ENCODE measurements around the gene STAT5B.
"Not testable (repeated sequence)": the region's sequence is repeated elsewhere in the genome, so short reads cannot be mapped to it uniquely, and the experiment has no call there.

STAT5B gene

DNA sequence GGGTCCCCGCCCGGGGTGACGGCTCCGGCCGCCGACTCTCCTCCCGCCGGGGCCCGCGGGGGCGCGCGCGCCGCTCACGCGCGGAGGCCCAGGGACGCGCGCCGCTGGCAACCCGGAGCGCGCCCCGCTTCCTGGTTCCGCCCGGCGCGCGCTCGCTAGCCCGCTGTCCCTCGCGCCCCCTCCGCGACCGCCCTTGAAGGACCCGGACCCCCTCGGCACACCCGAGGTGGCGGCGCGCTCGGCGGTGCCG, at the start of gene STAT5B:
STAT5B (minus strand) TSS at position 33 of the 250 bp plus-strand sequence. CDS start 44,264 bp downstream, outside the sequence.
- peak; percentile 95 for DNase-seq (ENCODE audit: low spot score)
- FAIRE-seq, result peak; percentile 13

DNA sequence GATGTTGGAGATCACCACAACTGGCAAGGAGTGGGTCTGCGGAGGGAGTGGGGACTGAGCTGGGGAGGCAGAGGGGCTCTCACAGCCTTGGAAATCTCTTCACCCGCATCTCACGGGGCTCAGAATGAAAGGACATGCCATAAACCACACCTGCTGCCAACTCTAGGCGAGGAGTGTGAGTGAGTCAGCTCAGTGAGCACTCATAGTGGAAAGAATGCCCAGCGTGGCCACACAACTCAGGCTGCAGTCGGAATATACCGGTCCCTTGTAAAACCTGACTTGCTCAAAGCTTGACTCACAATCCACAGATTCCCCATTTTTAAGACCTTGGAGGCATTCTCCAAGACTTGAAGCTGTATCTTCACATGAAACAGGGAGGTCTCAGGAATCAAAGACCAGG, 48.8 kb upstream of the STAT5B start:
- DNase-seq (ENCODE audit: low spot score) (peak; percentile 92), FAIRE-seq (peak; percentile 77)

DNA sequence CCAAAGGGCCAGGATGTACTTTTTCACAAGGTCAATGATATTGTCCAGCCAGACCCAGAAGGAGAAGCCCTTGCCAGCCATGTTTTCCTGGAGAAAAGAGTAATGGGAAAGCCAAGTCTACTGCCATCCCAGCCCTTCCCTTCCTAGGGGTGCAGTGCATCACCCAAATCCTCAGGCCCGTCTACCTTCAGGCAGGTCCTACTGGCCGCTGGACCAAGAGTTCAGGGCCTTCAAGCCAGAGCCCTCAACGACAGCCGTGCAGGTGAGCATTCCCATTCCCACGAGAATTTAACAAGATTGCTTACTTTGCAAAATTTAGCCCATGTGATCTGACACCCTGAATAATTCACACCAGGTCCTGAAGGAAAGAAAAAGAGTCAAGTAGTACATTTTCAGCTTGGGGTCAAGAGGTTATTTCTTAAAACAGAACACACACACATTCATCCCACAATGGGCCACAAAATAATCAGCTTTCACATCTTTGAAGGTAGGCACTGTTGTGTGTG, 47.1 kb upstream of the STAT5B start:
- FAIRE-seq, result no peak

DNA sequence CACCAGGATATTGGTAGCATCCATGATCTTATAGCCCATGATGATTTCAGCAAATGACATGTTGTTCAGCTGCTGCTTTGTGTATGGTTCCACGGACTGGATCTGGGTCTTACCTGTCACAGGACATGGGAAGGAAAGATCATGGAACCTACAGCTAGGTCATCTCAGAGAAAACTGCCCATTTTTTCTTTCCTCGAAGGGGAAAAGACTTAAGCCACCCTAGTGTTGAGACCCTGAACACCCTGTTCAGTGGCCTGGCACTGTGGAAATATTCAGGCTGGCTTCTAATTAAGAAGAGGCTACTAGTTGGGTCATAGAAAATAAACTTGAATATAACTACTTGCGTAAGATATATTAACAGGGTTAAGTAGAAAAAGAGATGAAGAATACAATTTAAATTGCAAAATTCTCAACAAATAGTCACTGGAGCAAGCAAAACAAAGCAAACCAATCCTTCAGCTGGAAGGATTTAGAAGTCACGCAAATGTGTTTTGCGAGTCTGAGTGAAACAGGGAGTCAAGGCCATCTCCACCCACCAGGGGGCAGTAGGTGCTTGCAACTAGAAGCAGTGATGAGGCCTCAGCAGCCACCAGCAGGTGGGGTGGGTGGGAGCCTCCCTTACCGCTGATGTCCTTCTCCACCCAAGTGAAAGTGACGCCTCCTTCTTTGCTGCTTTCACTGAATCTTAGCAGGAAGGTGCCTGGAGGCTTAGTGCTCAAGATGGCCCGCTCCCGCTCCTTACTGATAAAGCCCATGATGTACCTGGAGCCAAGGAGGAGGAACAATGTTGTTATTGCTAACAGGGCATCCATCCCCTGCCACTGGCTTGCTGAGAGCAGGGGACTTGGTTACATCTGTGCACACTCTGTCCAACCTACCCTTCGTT, 46.4 kb upstream of the STAT5B start:
- peak; percentile 17 for FAIRE-seq

More for the DNA sequence above, 47.1 kb upstream of the STAT5B start:
- no peak for DNase-seq (ENCODE audit: low spot score)

DNA sequence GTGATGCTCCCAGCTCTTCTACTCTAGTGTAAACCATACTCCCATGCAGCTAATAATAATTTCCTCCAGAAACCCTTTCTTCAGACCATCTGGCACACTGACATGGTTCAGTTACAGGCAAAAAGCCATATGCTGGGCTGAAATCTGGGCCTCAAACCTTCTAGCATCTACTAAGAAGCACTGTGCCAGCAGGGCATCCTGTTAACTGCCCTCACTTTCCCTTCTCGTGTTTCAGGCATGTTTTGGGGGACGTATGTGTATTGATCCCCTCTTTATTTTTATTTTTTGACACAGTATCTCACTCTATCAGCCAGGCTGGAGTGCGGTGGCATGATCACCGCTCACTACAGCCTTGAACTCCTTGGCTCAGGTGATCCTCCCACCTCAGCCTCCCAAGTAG, 45.4 kb upstream of the STAT5B start:
- no peak for FAIRE-seq
- no peak for DNase-seq (ENCODE audit: low spot score)

More for the DNA sequence above, 46.4 kb upstream of the STAT5B start:
- DNase-seq (ENCODE audit: low spot score), result peak; percentile 90

DNA sequence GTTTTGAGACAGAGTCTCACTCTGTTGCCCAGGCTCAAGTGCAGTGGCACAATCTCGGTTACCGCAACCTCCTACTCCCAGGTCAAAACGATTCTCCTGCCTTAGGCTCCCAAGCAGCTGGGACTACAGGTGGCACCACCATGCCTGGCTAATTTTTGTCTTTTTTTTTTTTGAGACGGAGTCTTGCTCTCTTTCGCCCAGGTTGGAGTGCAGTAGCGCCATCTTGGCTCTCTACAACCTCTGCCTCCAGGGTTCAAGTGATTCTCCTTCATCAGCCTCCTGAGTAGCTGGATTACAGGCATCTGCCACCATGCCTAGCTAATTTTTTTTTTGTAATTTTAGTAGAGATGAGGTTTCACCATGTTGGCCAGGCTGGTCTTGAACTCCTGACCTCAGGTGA, 41.8 kb upstream of the STAT5B start:
- DNase-seq (ENCODE audit: low spot score); FAIRE-seq: not testable (repeated sequence)

DNA sequence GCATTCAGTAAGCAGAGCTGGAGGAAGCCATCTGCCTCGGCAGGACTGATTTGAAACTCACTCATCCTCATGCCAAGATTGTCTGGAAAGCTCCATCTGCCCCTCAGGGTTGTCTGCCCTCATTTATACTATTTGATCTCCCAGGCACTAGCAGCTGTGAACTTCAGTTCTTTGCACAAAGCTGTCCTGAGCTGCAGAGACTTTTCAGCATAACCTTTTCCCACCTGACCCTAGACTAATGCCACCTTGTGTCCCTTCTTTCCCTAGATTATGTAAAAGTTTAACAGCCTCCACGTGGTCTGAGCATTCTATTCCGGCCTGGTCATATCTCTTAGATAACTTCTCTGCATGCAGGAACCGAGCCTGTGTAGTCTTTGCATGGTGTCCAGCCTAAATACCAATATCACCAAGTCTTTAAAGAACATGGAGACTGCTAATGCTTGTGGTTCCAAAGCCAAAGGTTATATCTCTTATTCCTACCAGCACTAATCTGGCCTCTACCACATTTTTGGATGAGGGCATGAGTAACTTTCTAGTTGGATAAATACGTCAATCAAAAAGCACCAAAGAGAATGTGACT, 41.2 kb upstream of the STAT5B start:
- FAIRE-seq, result no peak
- no peak for DNase-seq (ENCODE audit: low spot score)

DNA sequence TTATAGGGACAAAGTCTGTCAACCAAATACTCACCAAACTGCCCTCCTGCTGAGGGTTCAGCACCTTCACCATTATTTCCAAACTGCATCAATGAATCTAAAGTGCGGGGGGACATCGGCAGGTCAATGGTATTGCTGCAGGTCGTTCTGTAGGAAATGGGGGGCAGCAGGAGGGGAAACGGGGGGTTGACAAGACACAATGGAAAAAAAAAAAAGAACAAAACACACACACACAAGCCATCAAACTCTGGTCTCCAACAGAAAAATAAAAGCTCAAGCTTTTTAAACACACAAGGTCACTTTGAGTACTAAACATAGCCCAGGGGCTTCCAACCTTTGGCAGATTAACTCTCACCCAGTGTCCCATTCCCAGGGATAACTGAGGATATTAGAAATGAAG, 40.6 kb upstream of the STAT5B start:
- no peak for FAIRE-seq

DNA sequence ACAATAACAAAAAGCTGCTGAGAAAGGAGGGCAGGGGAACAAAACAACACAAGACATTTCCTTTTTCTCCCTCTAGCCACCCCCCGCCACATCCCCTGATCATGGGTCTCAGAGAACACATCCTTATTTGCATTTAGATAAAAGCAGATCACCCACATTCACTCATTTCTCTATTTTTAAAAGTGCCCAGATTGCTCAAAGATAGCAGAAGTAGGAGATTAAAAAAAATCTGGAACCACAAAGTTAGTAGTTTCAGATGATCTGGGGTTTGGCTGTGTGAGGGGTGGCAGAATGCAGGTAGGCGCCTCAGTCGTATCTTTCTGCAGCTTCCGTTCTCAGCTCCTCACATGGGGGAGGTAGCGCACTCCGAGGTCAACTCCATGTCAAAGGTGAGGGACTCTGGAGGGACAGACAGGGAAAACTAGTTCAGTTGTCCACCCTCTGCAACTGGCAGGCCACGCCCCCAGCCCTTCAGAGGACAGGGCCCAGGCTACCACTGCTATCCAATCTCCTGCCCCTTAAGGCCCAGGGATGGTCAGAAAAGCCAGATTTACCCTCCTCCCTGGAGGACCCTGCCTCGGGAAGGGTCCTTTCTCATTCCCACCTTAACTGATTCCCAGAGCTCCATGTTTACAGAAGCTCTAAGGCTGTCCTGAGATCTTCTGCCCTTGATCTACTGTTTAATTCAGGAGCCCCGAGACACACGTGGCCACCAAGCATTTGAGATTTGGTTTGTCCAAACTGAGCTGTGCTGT, 39.4 kb upstream of the STAT5B start:
- FAIRE-seq, result no peak

More for the DNA sequence above, 40.6 kb upstream of the STAT5B start:
- DNase-seq (ENCODE audit: low spot score), result no peak

DNA sequence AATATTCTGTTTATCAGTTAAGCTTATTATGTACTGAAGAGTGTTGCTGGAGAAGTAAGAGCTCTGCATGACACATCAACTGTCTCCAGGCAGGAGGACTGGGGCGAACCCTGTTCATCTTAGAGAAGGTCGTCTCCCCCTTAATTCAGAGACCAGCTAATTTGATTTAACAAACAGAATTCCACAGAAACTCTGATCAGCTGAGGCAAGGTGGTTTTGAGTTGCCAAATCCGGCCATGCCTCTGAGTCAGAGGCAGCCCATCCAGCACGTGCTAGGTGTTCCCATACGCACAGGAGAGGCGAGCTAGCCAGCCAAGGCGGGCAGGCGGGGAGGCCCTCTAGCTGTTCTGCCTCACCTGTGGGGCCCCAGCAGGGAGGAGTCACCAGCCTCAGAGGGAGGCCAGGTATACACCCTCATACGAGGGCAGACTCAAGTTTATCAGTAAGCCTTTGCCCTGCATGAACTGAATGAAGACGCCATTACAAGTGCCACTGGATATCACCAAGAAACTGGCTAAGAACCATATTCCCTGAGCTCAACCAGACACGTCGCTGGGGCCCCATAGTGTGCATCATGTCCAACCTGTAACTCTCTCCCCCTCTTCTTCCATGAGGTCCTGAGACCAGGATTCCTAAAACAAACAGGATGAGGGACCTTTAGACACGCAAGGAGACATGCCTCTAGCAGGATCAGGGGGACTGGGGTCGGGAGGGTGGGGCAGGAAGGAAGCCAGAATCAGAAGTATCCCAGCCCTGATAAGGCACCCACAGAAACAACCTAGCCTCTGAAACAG, 37.8 kb upstream of the STAT5B start:
- FAIRE-seq, result no peak
- no peak for DNase-seq (ENCODE audit: low spot score)

More for the DNA sequence above, 39.4 kb upstream of the STAT5B start:
- DNase-seq (ENCODE audit: low spot score), result no peak

DNA sequence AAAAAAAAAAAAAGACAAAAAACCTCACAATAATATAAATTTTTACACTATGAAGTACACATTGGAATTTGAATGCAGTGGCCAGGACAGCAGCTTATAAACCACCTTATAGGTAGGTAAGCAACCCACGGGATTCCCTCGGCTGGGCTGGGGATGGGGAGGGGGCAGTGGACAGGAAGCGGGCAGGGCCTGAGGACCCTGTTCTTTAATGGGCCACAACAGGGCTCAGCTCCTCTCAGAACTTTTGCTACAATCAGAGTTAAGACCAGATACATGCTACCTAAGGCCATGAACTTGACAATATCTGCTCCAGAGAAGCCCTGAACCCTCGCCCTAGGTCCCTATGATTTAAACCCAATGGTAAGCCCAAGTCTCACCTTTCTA, 37.2 kb upstream of the STAT5B start:
- no peak for FAIRE-seq
- DNase-seq (ENCODE audit: low spot score), result no peak

DNA sequence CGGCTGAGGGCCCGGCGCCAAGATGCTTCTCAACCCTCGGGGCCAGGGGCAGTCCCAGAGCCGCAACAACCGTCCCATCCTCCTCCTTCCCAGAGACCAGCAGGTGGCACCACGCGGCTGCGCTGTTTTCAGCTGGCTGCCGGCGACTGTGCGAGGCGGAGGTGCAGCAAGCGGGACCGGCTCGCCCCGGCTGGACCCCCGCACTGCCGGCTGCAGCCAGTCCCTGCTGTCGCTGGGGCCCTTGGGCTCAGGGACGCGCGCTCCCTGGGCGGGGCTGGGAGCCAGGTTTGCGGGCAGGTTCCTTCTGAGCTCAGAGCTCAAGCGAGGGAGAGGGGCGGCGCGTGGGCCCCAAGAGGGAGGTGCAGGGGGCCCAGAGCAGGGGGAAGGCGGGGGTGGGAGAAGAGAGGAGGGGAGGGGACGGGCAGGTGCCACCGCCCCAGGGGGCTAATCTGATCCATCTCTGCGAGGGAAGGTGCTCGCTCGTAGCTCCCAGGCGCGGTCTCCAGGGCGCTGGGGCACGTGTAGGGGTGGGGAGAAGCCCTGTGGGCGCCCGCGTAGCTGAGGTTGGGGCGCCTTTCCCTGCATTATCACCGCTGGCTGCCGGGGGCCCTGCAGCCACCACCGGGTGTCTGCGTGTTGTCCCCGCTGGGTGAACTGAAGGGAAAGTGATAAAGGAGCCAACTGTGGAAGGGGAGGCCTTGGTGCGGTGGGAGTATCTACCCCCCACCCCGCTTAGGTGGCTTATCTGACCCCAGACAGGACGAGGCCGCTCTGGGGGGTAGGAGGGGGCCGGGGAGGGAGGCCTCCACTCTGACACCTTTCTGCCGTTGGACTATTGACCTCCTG, 36.3 kb upstream of the STAT5B start:
- FAIRE-seq (no peak), DNase-seq (ENCODE audit: low spot score) (no peak)

DNA sequence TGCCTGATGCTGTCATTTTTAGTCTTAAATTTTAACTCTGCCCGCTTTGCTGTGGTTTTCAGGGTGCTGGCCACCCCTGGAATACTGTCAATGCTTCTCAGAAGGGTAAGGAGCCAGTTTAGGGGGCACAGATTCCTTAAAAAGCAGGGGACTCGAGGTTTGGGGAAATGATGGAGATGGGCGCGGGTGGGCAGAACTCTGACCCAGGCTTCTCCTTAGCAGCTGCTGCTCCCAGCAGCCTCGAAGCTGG, 35.8 kb upstream of the STAT5B start:
- FAIRE-seq, result no peak
- no peak for DNase-seq (ENCODE audit: low spot score)

DNA sequence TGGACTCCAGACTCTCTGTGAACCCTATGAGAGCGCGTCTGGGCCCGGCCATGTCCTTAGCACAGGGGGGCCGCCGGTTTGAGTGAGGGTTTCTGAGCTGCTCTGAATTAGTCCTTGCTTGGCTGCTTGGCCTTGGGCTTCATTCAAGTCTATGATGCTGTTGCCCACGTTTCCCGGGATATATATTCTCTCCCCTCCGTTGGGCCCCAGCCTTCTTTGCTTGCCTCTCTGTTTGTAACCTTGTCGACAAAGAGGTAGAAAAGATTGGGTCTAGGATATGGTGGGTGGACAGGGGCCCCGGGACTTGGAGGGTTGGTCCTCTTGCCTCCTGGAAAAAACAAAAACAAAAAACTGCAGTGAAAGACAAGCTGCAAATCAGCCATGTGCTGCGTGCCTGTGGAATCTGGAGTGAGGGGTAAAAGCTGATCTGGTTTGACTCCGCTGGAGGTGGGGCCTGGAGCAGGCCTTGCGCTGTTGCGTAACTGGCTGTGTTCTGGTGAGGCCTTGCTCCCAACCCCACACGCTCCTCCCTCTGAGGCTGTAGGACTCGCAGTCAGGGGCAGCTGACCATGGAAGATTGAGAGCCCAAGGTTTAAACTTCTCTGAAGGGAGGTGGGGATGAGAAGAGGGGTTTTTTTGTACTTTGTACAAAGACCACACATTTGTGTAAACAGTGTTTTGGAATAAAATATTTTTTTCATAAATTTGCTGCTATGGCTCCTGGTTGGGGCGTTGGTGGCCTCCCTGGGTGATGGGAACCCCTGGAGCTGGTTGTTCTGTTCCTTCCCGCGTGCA, 35.2 kb upstream of the STAT5B start:
- no peak for FAIRE-seq
- DNase-seq (ENCODE audit: low spot score), result no peak

DNA sequence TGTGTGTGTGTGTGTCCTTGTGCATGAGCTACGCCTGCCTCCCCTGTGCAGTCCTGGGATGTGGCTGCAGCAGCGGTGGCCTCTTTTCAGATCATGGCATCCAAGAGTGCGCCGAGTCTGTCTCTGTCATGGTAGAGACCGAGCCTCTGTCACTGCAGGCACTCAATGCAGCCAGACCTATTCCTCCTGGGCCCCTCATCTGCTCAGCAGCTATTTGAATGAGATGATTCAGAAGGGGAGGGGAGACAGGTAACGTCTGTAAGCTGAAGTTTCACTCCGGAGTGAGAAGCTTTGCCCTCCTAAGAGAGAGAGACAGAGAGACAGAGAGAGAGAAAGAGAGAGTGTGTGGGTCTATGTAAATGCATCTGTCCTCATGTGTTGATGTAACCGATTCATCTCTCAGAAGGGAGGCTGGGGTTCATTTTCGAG, 34.6 kb upstream of the STAT5B start:
- FAIRE-seq (no peak), DNase-seq (ENCODE audit: low spot score) (no peak)

DNA sequence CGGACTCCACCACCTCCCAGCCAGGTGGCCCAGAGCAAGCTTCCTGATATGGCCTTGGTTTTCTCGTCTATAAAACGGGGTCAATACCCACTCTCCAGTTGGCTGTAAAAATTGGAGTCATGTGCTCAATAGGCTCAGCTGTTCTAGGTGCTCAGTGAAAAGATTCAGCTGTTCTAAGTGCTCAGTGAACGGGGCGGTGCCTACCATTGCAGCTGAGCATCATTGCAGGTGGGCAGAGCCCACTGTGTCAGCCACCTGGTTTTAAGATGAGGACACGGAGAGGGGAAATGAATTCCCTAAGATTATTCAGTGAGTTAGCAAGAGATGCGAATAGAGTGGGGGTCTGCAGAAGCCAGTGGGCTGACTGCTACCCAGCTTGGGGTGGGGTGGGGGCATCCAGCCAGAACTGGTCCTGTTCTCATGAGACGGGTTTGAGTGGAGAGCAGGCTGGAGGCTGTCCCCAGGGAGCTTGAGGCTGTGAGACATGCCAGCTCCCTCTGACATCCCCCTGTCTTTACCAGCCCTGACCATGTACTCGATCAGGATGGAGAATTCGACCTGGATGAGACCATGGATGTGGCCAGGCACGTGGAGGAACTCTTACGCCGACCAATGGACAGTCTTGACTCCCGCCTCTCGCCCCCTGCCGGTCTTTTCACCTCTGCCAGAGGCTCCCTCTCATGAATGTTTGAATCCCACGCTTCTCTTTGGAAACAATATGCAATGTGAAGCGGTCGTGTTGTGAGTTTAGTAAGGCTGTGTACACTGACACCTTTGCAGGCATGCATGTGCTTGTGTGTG, 34.0 kb upstream of the STAT5B start:
- DNase-seq (ENCODE audit: low spot score) (no peak), FAIRE-seq (peak; percentile 17)

DNA sequence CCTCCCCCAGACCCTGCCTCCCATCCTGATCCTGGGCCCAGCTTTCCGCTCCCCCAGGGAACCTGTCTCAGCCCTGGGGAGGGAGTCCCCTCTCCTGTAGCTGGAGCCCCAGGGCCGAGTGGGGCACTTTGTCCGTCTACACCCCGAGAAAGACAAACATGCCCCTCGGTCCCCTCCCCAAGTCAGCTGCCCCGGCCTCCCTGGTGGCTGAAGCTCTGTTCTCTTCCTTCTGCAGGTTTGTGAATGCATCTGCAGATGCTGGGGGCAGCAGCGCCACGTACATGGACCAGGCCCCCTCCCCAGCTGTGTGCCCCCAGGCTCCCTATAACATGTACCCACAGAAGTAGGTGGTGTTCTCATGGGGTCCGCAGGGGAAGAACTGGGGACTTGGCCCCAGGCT, 33.0 kb upstream of the STAT5B start:
- FAIRE-seq (no peak), DNase-seq (ENCODE audit: low spot score) (no peak)

DNA sequence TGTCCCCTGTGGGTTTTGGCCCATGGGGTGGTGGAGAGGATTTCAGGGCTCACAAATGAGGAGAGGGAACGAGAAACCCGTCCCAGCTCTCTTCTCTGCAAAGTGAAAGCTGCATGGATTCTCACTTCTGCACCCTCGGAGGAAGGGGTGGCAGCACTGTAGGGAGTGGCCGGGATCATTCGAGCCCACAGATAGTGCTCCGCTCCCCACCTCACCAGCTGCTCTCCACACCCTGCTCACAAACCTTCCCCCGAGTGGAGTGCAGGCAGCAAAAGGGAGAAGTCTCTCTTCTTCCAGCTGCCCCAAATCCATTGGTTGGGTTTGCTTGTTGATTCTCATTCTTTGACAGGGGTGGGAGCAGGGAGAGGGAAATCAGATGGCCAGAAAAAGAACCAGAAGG, 32.3 kb upstream of the STAT5B start:
- no peak for FAIRE-seq

DNA sequence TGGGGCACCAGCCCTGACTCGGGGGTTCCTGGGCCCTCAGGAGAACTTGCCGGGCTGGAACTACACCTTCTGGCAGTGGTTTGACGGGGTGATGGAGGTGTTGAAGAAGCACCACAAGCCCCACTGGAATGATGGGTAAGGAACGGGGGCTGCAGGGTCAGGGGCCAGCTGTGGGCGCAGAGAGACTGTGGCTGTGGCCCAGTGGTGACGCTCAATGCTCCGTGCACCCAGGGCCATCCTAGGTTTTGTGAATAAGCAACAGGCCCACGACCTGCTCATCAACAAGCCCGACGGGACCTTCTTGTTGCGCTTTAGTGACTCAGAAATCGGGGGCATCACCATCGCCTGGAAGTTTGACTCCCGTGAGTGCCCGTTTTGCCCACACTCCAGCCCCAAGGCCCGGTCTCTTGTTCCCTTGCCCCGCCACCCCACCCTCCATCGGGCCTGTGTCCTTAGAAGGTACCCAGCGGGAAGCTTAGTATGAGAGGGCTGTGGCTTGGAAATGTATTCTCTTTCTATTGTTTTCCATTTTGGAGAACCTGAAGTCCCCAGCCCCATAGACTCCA, 31.3 kb upstream of the STAT5B start:
- peak; percentile 17 for FAIRE-seq
- no peak for DNase-seq (ENCODE audit: low spot score)

More for the DNA sequence above, 32.3 kb upstream of the STAT5B start:
- DNase-seq (ENCODE audit: low spot score), result no peak

Measured in urothelium cell line (cell line).